ENCODE results near the gene GGA2.

DNA sequence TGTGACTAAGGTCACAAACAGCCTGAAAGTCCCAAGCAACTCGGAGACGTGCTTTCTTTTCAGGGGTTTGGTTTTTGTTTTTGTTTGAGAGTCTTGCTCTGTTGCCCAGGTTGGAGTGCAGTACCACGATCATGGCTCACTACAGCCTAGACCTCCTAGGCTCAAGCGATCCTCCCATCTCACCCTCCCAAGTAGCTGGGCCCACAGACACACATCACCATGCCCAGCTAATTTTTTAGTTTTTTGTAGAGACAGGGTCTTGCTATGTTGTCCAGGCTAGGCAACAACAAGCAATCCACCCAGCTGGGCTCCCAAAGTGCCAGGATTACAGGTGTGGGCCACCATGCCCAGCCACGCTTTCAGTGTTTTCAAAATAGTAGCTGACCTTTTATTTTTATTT lies 19.8 kb upstream of the GGA2 start:
- TF ChIP-seq, protein P1, sequence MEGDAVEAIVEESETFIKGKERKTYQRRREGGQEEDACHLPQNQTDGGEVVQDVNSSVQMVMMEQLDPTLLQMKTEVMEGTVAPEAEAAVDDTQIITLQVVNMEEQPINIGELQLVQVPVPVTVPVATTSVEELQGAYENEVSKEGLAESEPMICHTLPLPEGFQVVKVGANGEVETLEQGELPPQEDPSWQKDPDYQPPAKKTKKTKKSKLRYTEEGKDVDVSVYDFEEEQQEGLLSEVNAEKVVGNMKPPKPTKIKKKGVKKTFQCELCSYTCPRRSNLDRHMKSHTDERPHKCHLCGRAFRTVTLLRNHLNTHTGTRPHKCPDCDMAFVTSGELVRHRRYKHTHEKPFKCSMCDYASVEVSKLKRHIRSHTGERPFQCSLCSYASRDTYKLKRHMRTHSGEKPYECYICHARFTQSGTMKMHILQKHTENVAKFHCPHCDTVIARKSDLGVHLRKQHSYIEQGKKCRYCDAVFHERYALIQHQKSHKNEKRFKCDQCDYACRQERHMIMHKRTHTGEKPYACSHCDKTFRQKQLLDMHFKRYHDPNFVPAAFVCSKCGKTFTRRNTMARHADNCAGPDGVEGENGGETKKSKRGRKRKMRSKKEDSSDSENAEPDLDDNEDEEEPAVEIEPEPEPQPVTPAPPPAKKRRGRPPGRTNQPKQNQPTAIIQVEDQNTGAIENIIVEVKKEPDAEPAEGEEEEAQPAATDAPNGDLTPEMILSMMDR (conservative IDR thresholded peaks at IDR 0.05 in 1 of 2, IDR thresholded peaks at IDR 0.05 in 1 of 2; ENCODE audit: low read depth in 1 of 2, low read length in 2 of 2), result no peak
- no peak for TF ChIP-seq EZH2 (IDR thresholded peaks at IDR 0.05; ENCODE audit: low read length, missing control alignments)
